HEK293 (cell line): ENCODE measurements around the gene KITLG.

Source experiments
- CTCF ChIP-seq: fragments of 450-650 bp; formaldehyde crosslinking; IDR thresholded peaks from 2 replicates; pipeline ENCODE4 v1.5.1; 2016; ENCODE audit warnings: missing biosample characterization, missing genetic modification characterization
- PBX3 ChIP-seq: sonication (generic); formaldehyde crosslinking; IDR thresholded peaks from 2 replicates; pipeline ENCODE4 v1.8.1; 2022; ENCODE audit warnings: mild to moderate bottlenecking, moderate library complexity, missing genetic modification reagents
- WT1 ChIP-seq: fragments of 450-650 bp; formaldehyde crosslinking; IDR thresholded peaks from 2 replicates; pipeline ENCODE4 v1.5.1; 2016; ENCODE audit warnings: missing biosample characterization, missing genetic modification characterization
- ZNF274 ChIP-seq, 2 experiments: fragments of 200-500 bp in 1 of 2; fragments of 450-650 bp in 1 of 2; sonication (Bioruptor generic) in 1 of 2; formaldehyde crosslinking in 1 of 2; IDR thresholded peaks; 2 replicates each; pipeline versions ENCODE4 v1.5.1 to v1.6.1; 2014 to 2016; ENCODE audit warnings: borderline replicate concordance in 1 of 2, inconsistent platforms in 1 of 2, low read length in 1 of 2, missing biosample characterization in 1 of 2, missing genetic modification characterization in 1 of 2
- ZNF518A ChIP-seq: fragments of 450-650 bp; formaldehyde crosslinking; conservative IDR thresholded peaks from 2 replicates; pipeline ENCODE4 v1.5.1; 2016; ENCODE audit warnings: low read depth, missing biosample characterization, missing genetic modification characterization

- TF ChIP-seq WT1 (tag by site-specific recombination) (no peak), ZNF518A (no peak), PBX3 (CRISPR knock-in tag) (no peak), CTCF (tag by site-specific recombination) (0 out of 2 replicates have a peak, but pooled peaks have one; percentile 40), ZNF274 (IDR thresholded peaks at IDR 0.05; ENCODE audit: low read length) (no peak), ZNF274 (tag by site-specific recombination; IDR thresholded peaks at IDR 0.05; ENCODE audit: borderline replicate concordance) (no peak)
Observed at GRCh38 chr12:88579161-88579517, 1.1 kb downstream of the KITLG start.
